WI38 (cell line): ENCODE measurements around the gene STRBP.
A peak's percentile ranks its signal among the peaks of the same experiment; 100 is the strongest.

ENCODE experiments used
- H3K4me3 ChIP-seq: 2 replicates; pipeline ENCODE4 v1.5.1; 2011; ENCODE audit warnings: low read depth, mild to moderate bottlenecking, control low read depth, low read length
- TF ChIP-seq, protein P1 (sequence below): IDR thresholded peaks from 2 replicates; pipeline ENCODE4 v1.5.1; 2012; ENCODE audit warnings: low read depth, mild to moderate bottlenecking, control low read depth, low read length

STRBP gene

DNA sequence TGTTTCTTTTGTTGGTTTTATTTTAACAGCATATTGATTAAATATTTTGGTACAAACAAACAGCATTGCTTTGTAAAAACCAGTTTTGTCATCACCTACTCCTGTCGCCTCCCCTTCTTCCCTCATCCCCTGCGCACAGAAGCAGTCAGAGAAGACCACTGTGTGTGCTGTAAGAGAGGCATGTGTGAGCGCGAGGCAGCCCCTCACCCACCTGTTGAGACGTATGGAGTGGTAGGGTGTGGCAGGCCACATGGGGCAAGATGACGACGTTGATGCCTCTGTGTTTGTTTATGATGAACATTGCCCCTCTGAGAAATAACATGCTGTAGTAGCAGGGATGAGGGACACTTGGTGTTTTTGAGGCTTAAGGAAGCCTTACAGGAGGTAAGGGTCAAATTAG is 163.6 kb downstream of the STRBP start:
- TF ChIP-seq, protein P1, sequence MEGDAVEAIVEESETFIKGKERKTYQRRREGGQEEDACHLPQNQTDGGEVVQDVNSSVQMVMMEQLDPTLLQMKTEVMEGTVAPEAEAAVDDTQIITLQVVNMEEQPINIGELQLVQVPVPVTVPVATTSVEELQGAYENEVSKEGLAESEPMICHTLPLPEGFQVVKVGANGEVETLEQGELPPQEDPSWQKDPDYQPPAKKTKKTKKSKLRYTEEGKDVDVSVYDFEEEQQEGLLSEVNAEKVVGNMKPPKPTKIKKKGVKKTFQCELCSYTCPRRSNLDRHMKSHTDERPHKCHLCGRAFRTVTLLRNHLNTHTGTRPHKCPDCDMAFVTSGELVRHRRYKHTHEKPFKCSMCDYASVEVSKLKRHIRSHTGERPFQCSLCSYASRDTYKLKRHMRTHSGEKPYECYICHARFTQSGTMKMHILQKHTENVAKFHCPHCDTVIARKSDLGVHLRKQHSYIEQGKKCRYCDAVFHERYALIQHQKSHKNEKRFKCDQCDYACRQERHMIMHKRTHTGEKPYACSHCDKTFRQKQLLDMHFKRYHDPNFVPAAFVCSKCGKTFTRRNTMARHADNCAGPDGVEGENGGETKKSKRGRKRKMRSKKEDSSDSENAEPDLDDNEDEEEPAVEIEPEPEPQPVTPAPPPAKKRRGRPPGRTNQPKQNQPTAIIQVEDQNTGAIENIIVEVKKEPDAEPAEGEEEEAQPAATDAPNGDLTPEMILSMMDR = no peak
- no peak overlapping the region for H3K4me3 ChIP-seq

DNA sequence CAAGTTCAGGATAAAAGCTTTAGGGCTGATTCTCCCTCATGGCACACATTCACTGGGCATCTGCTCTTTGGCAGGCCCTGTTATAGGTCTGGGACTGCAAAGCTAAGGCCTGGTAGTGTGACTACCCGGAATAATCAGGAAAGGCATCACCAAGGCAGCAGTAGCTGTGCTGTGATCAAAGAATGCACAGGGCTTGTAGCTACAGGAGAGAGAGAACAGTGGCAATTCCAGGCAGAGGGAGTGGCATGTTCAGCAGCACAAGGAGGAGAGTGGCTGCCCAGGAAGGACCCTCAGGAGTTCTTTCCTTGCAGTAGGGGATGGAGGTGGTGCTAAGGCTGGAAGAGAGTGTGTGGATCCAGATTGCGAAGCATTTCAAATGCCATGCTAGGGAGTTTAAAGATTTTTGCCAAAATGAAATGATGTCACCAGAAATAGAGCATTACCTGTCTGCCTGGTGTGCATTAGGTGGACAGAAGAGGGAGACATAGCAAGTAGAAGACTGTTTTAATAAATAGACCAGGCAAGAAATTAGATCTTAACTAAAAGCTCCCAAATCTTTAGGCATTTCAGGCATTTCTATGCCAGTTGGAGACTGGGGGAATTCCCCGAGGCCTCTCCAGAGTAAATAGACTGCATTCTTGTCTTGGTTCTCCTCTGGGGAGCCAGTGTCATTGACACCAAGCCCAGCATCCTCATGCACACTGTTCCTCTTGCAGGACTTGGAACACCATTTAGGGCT is 165.8 kb downstream of the STRBP start:
- no peak overlapping the region for H3K4me3 ChIP-seq
- TF ChIP-seq, protein P1 = 0 out of 2 replicates have a peak, but pooled peaks have one; percentile 31

DNA sequence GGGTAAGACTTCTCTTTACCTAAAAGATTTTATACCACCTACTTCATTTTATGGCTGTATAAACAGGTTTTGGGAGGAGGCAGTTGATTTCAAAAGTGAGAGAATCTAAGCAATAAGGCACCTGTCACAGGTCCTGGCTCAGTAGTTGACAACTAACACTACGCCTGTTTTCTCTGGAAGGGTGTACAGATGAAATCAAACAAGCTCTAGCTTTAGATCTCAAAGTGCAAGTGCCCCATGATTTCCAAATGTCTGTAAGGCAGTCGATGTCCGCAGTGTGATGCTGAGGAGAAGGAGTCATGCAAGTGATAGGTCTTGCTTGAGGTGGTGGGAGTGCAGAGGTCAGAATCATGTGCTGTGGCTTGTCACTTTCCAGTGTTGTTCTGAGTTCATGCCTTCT is 168.8 kb downstream of the STRBP start:
- TF ChIP-seq, protein P1 = no peak
- H3K4me3 ChIP-seq = no peak overlapping the region

DNA sequence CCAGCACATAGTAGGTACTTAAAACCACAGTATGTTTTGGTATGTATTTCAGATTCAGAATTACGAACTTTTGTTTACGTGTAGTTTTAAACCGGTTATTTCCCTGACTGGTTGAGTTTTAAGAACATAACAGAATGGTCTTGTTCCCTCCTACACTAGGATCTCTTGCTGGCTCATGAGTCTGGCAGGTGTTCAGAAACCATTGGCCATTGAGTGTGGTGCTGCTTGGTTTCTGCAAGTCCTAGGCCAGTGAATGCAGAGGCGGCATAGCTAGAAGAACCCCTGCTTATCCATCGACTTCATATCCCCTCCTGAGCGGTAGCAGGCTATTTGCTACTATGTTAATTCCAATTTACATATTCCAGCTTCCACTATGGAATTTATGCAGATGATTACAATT is 169.3 kb downstream of the STRBP start:
- TF ChIP-seq, protein P1 = no peak
- no peak overlapping the region for H3K4me3 ChIP-seq

DNA sequence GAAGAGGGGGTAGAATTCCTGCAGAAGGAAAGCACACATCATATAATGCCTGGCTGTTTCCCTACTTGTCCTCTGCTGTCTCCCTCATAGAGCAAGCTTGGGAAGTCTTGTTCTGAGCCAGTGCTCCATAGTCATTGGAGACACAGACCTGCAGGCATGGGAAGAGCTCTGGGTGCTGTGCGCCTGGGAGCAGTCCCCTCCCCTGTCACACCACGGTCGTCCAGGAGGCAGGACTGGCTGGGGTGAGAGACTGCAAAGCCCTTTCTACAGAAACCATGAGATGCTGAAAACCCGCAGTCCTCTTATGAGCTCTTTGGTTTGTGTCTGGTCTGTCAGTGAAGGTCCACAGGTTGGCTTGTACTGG is 170.3 kb downstream of the STRBP start:
- TF ChIP-seq, protein P1 = no peak
- H3K4me3 ChIP-seq = no peak overlapping the region

DNA sequence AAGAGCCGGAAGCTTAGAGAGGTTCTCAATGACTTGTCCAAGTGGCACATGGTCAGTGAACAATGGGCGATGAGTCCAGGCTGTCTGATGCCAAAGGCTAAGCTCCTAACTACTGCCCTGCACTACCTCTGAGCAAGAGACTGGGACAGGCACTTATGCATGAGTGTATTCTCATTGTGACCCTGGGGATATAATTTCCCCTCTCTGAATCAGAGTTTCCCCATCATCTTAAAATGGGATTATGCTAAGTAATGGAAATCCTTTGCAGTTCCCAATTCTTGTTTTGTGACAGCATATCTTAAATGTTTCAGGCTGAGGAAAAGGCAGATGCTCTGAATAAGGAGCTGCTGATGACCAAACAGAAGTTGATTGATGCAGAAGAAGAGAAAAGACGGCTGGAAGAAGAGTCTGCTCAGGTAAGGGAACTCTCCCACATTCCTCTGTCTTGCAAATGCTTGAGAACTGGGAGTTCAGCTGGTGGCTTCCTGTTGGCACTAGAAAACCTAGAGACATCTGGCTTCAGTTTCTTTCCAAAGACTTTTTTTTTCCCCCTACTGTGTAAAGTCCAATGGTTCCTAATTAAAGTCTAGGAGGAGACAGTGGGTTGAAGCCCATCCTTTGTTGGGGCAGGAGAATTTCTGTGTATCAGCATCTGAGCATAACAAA is 170.8 kb downstream of the STRBP start:
- TF ChIP-seq, protein P1 = no peak
- no peak overlapping the region for H3K4me3 ChIP-seq

DNA sequence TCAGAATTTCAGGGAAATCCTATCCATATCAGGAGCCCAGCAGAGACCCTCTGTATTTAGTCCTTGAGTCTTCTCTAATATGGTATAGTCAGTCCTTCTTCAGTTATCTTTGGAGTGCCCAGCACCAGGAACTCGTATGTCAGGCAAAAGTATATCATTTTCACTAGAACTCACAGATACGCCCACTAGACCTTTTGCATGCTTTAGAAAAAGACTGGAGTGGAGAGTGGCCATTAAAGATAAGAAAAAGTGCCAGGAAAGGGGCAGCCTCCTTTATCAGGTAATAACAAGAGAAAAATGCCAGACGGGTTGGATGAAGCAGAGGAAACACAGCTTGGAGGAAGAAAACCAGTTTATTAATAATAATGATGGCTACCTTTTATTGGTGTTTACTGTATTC is 171.4 kb downstream of the STRBP start:
- TF ChIP-seq, protein P1 = no peak
- H3K4me3 ChIP-seq = no peak overlapping the region
